ENCODE results near the gene DLEC1. TPM values are rescaled to one million over a fixed set of nuclear protein-coding genes. Genes with fewer than 3 reads are reported as not detected.

DLEC1 gene
- total and polyA plus RNA-seq, 9 of the 15 experiments (the other 6 are each of a cell fraction or from before 2014, with no cell fraction given) = 0.07 to 0.08 TPM; not detected in 7

- no peak for TF ChIP-seq MBD1 (CRISPR knock-in tag; IDR thresholded peaks at IDR 0.05)
- TF ChIP-seq NR1H2 (CRISPR knock-in tag; IDR thresholded peaks at IDR 0.05) = no peak; the same call in 1 of the 2 replicates
- no peak for TF ChIP-seq PRMT5 (CRISPR knock-in tag; IDR thresholded peaks at IDR 0.05)
- no peak for TF ChIP-seq SAFB2 (IDR thresholded peaks at IDR 0.05; ENCODE audit: borderline replicate concordance, low read depth, low read length, severe bottlenecking)
- TF ChIP-seq ZNF778 (CRISPR knock-in tag; IDR thresholded peaks at IDR 0.05) = no peak
- no peak for TF ChIP-seq NUFIP1 (IDR thresholded peaks at IDR 0.05; ENCODE audit: partially characterized antibody)
- no peak for TF ChIP-seq EP400 (IDR thresholded peaks at IDR 0.05)
- TF ChIP-seq ELF4 (CRISPR knock-in tag; IDR thresholded peaks at IDR 0.05) = peak; percentile 83
- no peak for TF ChIP-seq MCM5 (IDR thresholded peaks at IDR 0.05; ENCODE audit: low read depth)
- TF ChIP-seq ZNF347 (CRISPR knock-in tag; IDR thresholded peaks at IDR 0.05; ENCODE audit: low read depth) = no peak
- peak; percentile 73; the same call in 1 of the 2 replicates for TF ChIP-seq GATAD2A (IDR thresholded peaks at IDR 0.05)
- TF ChIP-seq POLR2AphosphoS5 (IDR thresholded peaks at IDR 0.05; ENCODE audit: control insufficient read depth, insufficient read depth, low read depth, low read length) = peak; percentile 83
- TF ChIP-seq TCFL5 (CRISPR knock-in tag; conservative IDR thresholded peaks at IDR 0.05) = no peak
- 0 out of 2 replicates have a peak, but pooled peaks have one; percentile 17 for TF ChIP-seq ZNF695 (CRISPR knock-in tag; IDR thresholded peaks at IDR 0.05)
- no peak for TF ChIP-seq TCF15 (CRISPR knock-in tag; IDR thresholded peaks at IDR 0.05)
- no peak for TF ChIP-seq BRD9 (IDR thresholded peaks at IDR 0.05; ENCODE audit: low read depth, partially characterized antibody)
- TF ChIP-seq TBP (optimal IDR thresholded peaks at IDR 0.05; ENCODE audit: low read depth, low read length) = peak; percentile 74
- TF ChIP-seq NR4A1 (CRISPR knock-in tag; IDR thresholded peaks at IDR 0.05) = peak; percentile 12; the same call in 1 of the 2 replicates
- TF ChIP-seq NR4A1 (tag; IDR thresholded peaks at IDR 0.05) = no peak; the same call in none of the 2 replicates
- 0 out of 2 replicates have a peak, but pooled peaks have one; percentile 72 for TF ChIP-seq THRAP3 (IDR thresholded peaks at IDR 0.05; ENCODE audit: borderline replicate concordance)
- TF ChIP-seq CBX2 (IDR thresholded peaks at IDR 0.05; ENCODE audit: insufficient read depth, low read length, poor library complexity, severe bottlenecking) = no peak
- no peak for TF ChIP-seq MEF2D (tag; conservative IDR thresholded peaks at IDR 0.05; ENCODE audit: low read depth)
- TF ChIP-seq GMEB1 (CRISPR knock-in tag; IDR thresholded peaks at IDR 0.05) = no peak
These were observed 45.0 kb upstream of the DLEC1 start (continued) for GRCh38 chr3:37993820-37994638.
